Activated T-helper 2 cell treated with anti-CD3 and anti-CD28 coated beads, Interferon-gamma antibody, Interleukin-2, Interleukin-4, amounts not matched to agents 10 μg/mL and 5 μg/mL and 100 μg/mL, durations not matched to agents 14 hours and 24 hours and 36 hours (primary cell): Measurements from ENCODE around the gene HS6ST3. TPM values are rescaled to one million over a fixed set of nuclear protein-coding genes. Genes with fewer than 3 reads are reported as not detected.
A peak's percentile ranks its signal among the peaks of the same experiment; 100 is the strongest.
"Not testable (repeated sequence)": the region's sequence is repeated elsewhere in the genome, so short reads cannot be mapped to it uniquely, and the experiment has no call there.

Experiments
- DNase-seq: peaks from one replicate; pipeline ENCODE4 v3.0.0; 2021; ENCODE audit warnings: low spot score
- H3K27ac Mint-ChIP-seq: one replicate; pipeline ENCODE4 v1.8.0; 2021; ENCODE audit warnings: mixed read lengths
- H3K27me3 Mint-ChIP-seq: one replicate; pipeline ENCODE4 v1.8.0; 2021; ENCODE audit warnings: low read depth, mixed read lengths
- H3K36me3 Mint-ChIP-seq: one replicate; pipeline ENCODE4 v1.8.0; 2021; ENCODE audit warnings: low read depth, mixed read lengths
- H3K4me1 Mint-ChIP-seq: one replicate; pipeline ENCODE4 v1.8.0; 2021; ENCODE audit warnings: low read depth, mixed read lengths
- H3K4me3 Mint-ChIP-seq: one replicate; pipeline ENCODE4 v1.8.0; 2021; ENCODE audit warnings: low read depth, mild to moderate bottlenecking, moderate library complexity, mixed read lengths
- H3K9me3 Mint-ChIP-seq: one replicate; pipeline ENCODE4 v1.8.0; 2021; ENCODE audit warnings: mixed read lengths
- intact Hi-C: fragments of 100-400 bp; cut with micrococcal nuclease; formaldehyde crosslinking; loops from one replicate; pipeline ENCODE4 v1.15.1; 2023
- total RNA-seq: library from RNA; stranded (reverse); gene quantifications from 2 replicates; pipeline ENCODE4 v1.2.3, GENCODE V29; 2022

HS6ST3 gene
- not detected in 2 replicates for total RNA-seq

GRCh38 chr13:96089749-96090239, at the start of gene HS6ST3:
HS6ST3 (plus strand) TSS chr13:96090107.
- Mint-ChIP-seq H3K9me3 (no peaks in the 10 kb centered on the region), H3K27ac (no peak within 1 kb of the TSS), H3K27me3 (peaks cover 55% of the 10 kb centered on the region), H3K36me3 (no peaks in the 10 kb centered on the region), H3K4me1 (no peaks in the 10 kb centered on the region), H3K4me3 (no peak within 1 kb of the TSS)
- intact Hi-C loops, result loop anchor here (5.0 kb wide), 1 partner anchor 1377 kb away; the partner anchor contains the start of gene SOX21
- DNase-seq, result no peak

GRCh38 chr13:96041326-96042110, 48.4 kb upstream of the HS6ST3 start:
- Mint-ChIP-seq H3K27ac (no peak overlapping the region), H3K9me3 (peaks cover 4% of the 10 kb centered on the region), H3K27me3 (no peaks in the 10 kb centered on the region), H3K4me3 (no peak overlapping the region), H3K4me1 (no peaks in the 10 kb centered on the region), H3K36me3 (no peaks in the 10 kb centered on the region)
- DNase-seq, result no peak
- intact Hi-C loops, result no loop called here

GRCh38 chr13:96044238-96044637, 45.7 kb upstream of the HS6ST3 start:
- no peaks in the 10 kb centered on the region for H3K27me3 Mint-ChIP-seq
- H3K36me3 Mint-ChIP-seq, result no peaks in the 10 kb centered on the region
- no peak overlapping the region for H3K27ac Mint-ChIP-seq
- DNase-seq, result no peak
- H3K4me1 Mint-ChIP-seq, result no peaks in the 10 kb centered on the region
- intact Hi-C loops, result no loop called here
- peaks cover 4% of the 10 kb centered on the region for H3K9me3 Mint-ChIP-seq
- H3K4me3 Mint-ChIP-seq, result no peak overlapping the region

GRCh38 chr13:96046449-96047126, 43.3 kb upstream of the HS6ST3 start:
- DNase-seq, H3K36me3 Mint-ChIP-seq, H3K4me1 Mint-ChIP-seq, H3K4me3 Mint-ChIP-seq, intact Hi-C loops, H3K9me3 Mint-ChIP-seq, H3K27ac Mint-ChIP-seq, H3K27me3 Mint-ChIP-seq: not testable (repeated sequence)

- H3K4me3 Mint-ChIP-seq, H3K9me3 Mint-ChIP-seq, H3K36me3 Mint-ChIP-seq, intact Hi-C loops, H3K4me1 Mint-ChIP-seq, H3K27ac Mint-ChIP-seq, DNase-seq: not testable (repeated sequence)
- peaks cover 15% of the 10 kb centered on the region for H3K27me3 Mint-ChIP-seq
These were observed 39.0 kb upstream of the HS6ST3 start for GRCh38 chr13:96050955-96051354.

GRCh38 chr13:96051491-96051890, 38.4 kb upstream of the HS6ST3 start:
- H3K9me3 Mint-ChIP-seq, H3K27ac Mint-ChIP-seq, H3K4me1 Mint-ChIP-seq, intact Hi-C loops, DNase-seq, H3K36me3 Mint-ChIP-seq, H3K4me3 Mint-ChIP-seq: not testable (repeated sequence)
- H3K27me3 Mint-ChIP-seq, result peaks cover 15% of the 10 kb centered on the region

GRCh38 chr13:96051946-96052345, 38.0 kb upstream of the HS6ST3 start:
- H3K27ac Mint-ChIP-seq, result not testable (repeated sequence)

GRCh38 chr13:96052656-96053002, 37.3 kb upstream of the HS6ST3 start:
- peaks cover 4% of the 10 kb centered on the region for H3K4me1 Mint-ChIP-seq

More at GRCh38 chr13:96051946-96052345, 38.0 kb upstream of the HS6ST3 start:
- H3K4me1 Mint-ChIP-seq, H3K4me3 Mint-ChIP-seq, DNase-seq, H3K9me3 Mint-ChIP-seq, intact Hi-C loops, H3K36me3 Mint-ChIP-seq: not testable (repeated sequence)
- H3K27me3 Mint-ChIP-seq, result peaks cover 15% of the 10 kb centered on the region

GRCh38 chr13:96053003-96053703, 36.8 kb upstream of the HS6ST3 start, which contains the start of gene UGGT2:
UGGT2 (minus strand) TSS chr13:96053401; CDS start chr13:96053312, 89 bp downstream.
- peaks cover 15% of the 10 kb centered on the region for H3K27me3 Mint-ChIP-seq
- H3K36me3 Mint-ChIP-seq, result no peaks in the 10 kb centered on the region
- H3K27ac Mint-ChIP-seq, result no peak within 1 kb of the TSS
- peaks cover 4% of the 10 kb centered on the region for H3K4me1 Mint-ChIP-seq
- intact Hi-C loops, result no loop called here
- DNase-seq, result peak; percentile 10
- H3K4me3 Mint-ChIP-seq, result peak within 1 kb of the TSS; percentile 67
- H3K9me3 Mint-ChIP-seq, result no peaks in the 10 kb centered on the region

More at GRCh38 chr13:96052656-96053002, 37.3 kb upstream of the HS6ST3 start:
- Mint-ChIP-seq H3K36me3 (no peaks in the 10 kb centered on the region), H3K4me3 (peak overlapping the region; percentile 67), H3K27me3 (peaks cover 15% of the 10 kb centered on the region), H3K9me3 (no peaks in the 10 kb centered on the region), H3K27ac (no peak overlapping the region)
- intact Hi-C loops, result no loop called here
- DNase-seq, result no peak

GRCh38 chr13:96065849-96066248, 24.1 kb upstream of the HS6ST3 start:
- Mint-ChIP-seq H3K4me3 (no peak overlapping the region), H3K36me3 (no peaks in the 10 kb centered on the region), H3K9me3 (no peaks in the 10 kb centered on the region), H3K27ac (no peak overlapping the region), H3K27me3 (no peaks in the 10 kb centered on the region), H3K4me1 (no peaks in the 10 kb centered on the region)
- DNase-seq, result no peak
- intact Hi-C loops, result no loop called here

- Mint-ChIP-seq H3K27ac (no peak overlapping the region), H3K4me3 (no peak overlapping the region), H3K36me3 (no peaks in the 10 kb centered on the region), H3K27me3 (no peaks in the 10 kb centered on the region), H3K4me1 (no peaks in the 10 kb centered on the region), H3K9me3 (no peaks in the 10 kb centered on the region)
- intact Hi-C loops, result no loop called here
- DNase-seq, result no peak
These were observed 21.2 kb upstream of the HS6ST3 start for GRCh38 chr13:96068729-96069128.

- Mint-ChIP-seq H3K4me1 (no peaks in the 10 kb centered on the region), H3K27me3 (no peaks in the 10 kb centered on the region), H3K4me3 (no peak overlapping the region)
These were observed 18.4 kb upstream of the HS6ST3 start for GRCh38 chr13:96071504-96071903.

More at GRCh38 chr13:96071504-96071903, 18.4 kb upstream of the HS6ST3 start:
- DNase-seq, result no peak
- H3K36me3 Mint-ChIP-seq, result no peaks in the 10 kb centered on the region
- H3K9me3 Mint-ChIP-seq, result no peaks in the 10 kb centered on the region
- no peak overlapping the region for H3K27ac Mint-ChIP-seq
- intact Hi-C loops, result no loop called here
